Ovary (tissue), 9 donors: ENCODE data around the gene ZNF576. TPM values are rescaled to one million over a fixed set of nuclear protein-coding genes. Genes with fewer than 3 reads are reported as not detected.

Source experiments
- DNase-seq, 5 donors: peaks; one replicate each; pipeline ENCODE4 v3.0.0-alpha.2; 2019 to 2020
- H3K27ac ChIP-seq, 2 donors: fragments of 200-600 bp; one replicate each; pipeline versions ENCODE4 v1.5.1 to v1.8.0; 2019 to 2022
- H3K27me3 ChIP-seq: fragments of 200-600 bp; one replicate; pipeline ENCODE4 v1.8.0; 2022
- H3K36me3 ChIP-seq: fragments of 200-600 bp; sonication (generic); one replicate; pipeline ENCODE4 v1.5.1; 2019
- H3K4me1 ChIP-seq: one replicate; pipeline ENCODE4 v1.8.1; 2013; ENCODE audit warnings: mild to moderate bottlenecking, moderate library complexity; ENCODE audit not compliant: insufficient read depth
- H3K4me3 ChIP-seq: fragments of 200-600 bp; sonication (generic); one replicate; pipeline ENCODE4 v1.5.1; 2017
- H3K9me3 ChIP-seq, 2 donors: fragments of 200-600 bp in 1 of 2; sonication (generic) in 1 of 2; one replicate each; pipeline versions ENCODE4 v1.5.1 to v1.8.1; 2013 to 2019; ENCODE audit warnings: mild to moderate bottlenecking in 1 of 2, moderate library complexity in 1 of 2
- EP300 ChIP-seq: sonication (generic); formaldehyde crosslinking; IDR thresholded peaks from one replicate; pipeline ENCODE4 v1.6.1; 2017; ENCODE audit warnings: antibody characterized with exemption
- POLR2A ChIP-seq: fragments of 450-650 bp; IDR thresholded peaks from one replicate; pipeline ENCODE4 v1.6.1; 2017; ENCODE audit warnings: antibody characterized with exemption, mild to moderate bottlenecking, moderate library complexity
- WGBS, 3 donors: extraction: QIAGEN DNeasy Blood & Tissue Kit in 1 of 3; methylation state at CpG; one replicate each; pipeline versions ENCODE4 v1.1.5 to v1.1.7; 2013 to 2017; 5-methylcytosine and 5-hydroxymethylcytosine counted together
- intact Hi-C, 4 donors: fragments of 100-400 bp; cut with DNase I; formaldehyde crosslinking; loops; one replicate each; pipeline versions ENCODE4 v1.11.0 to v1.15.1; 2022 to 2023
- polyA plus RNA-seq, 2 donors: library from polyadenylated mRNA; stranded (reverse); fragments of 200-250 nt in 1 of 2; fragments of 350-450 nt in 1 of 2; fragmentation: Illumina TruSeq in 1 of 2; extraction: RNeasy Lipid Tissue Mini Kit (QIAGEN cat#74804) in 1 of 2; gene quantifications; one replicate each; pipeline ENCODE4 v1.2.3, GENCODE V29; 2013 to 2014
- total RNA-seq, 7 donors: library from RNA; depleted of rRNA in 2 of 7; stranded (reverse); fragments of >200 nt in 2 of 7; fragmentation: NEBNext Ultra II Directional in 3 of 7; extraction: Animal tissue kit (Norgen Biotek cat#: 25700) in 3 of 7; gene quantifications; one replicate each; pipeline versions ENCODE4 v1.1.0 to v1.2.4, GENCODE V29; 2016 to 2023
- TF ChIP-seq, protein P1 (sequence below), 3 donors: fragments of 450-650 bp in 2 of 3; fragments of 200-600 bp in 1 of 3; IDR thresholded peaks; one replicate each; pipeline versions ENCODE4 v1.5.1 to v1.8.0; 2016 to 2022; ENCODE audit warnings: antibody characterized with exemption in 3 of 3, mild to moderate bottlenecking in 1 of 3
- donor health status: DM: no; HTN: no; CAD: no; lungs with moderate emphysema.
- donor health status: DM: no; HTN: no; CAD: no.
- donor health status: Bipolar disorder and iron deficiency.
- donor health status: DM: yes; HTN: yes; CAD: no.
- donor health status: DM: no; HTN: no; CAD: no.
- donor health status: DM: yes; HTN: yes; CAD: no.

ZNF576 gene
- total and polyA plus RNA-seq, 9 donors = 8.6 to 22.4 (median 16.6) TPM

GRCh38 chr19:43572171-43572588 is 24.2 kb upstream of the ZNF576 start:
- Histone ChIP-seq H3K4me1 (peaks cover 9% of the 10 kb centered on the region), H3K9me3 (no peaks in the 10 kb centered on the region), H3K27me3 (no peaks in the 10 kb centered on the region), H3K36me3 (no peaks in the 10 kb centered on the region), H3K4me3 (no peak overlapping the region), H3K27ac (no peak overlapping the region)
- intact Hi-C loops = no loop called here
- WGBS, 3 donors = 88 to 91% (median 90%) methylated on average over 3 of the region's 3 CpGs
- no peak for DNase-seq
- TF ChIP-seq POLR2A = no peak
- no peak for TF ChIP-seq EP300
- TF ChIP-seq, protein P1, sequence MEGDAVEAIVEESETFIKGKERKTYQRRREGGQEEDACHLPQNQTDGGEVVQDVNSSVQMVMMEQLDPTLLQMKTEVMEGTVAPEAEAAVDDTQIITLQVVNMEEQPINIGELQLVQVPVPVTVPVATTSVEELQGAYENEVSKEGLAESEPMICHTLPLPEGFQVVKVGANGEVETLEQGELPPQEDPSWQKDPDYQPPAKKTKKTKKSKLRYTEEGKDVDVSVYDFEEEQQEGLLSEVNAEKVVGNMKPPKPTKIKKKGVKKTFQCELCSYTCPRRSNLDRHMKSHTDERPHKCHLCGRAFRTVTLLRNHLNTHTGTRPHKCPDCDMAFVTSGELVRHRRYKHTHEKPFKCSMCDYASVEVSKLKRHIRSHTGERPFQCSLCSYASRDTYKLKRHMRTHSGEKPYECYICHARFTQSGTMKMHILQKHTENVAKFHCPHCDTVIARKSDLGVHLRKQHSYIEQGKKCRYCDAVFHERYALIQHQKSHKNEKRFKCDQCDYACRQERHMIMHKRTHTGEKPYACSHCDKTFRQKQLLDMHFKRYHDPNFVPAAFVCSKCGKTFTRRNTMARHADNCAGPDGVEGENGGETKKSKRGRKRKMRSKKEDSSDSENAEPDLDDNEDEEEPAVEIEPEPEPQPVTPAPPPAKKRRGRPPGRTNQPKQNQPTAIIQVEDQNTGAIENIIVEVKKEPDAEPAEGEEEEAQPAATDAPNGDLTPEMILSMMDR (IDR thresholded peaks at IDR 0.05) = no peak

GRCh38 chr19:43574424-43575155 is 21.8 kb upstream of the ZNF576 start:
- Histone ChIP-seq H3K36me3 (no peaks in the 10 kb centered on the region), H3K27ac (peak overlapping the region; percentile 39 to 65), H3K27me3 (no peaks in the 10 kb centered on the region), H3K4me3 (peak overlapping the region; percentile 91), H3K4me1 (peaks cover 9% of the 10 kb centered on the region), H3K9me3 (no peaks in the 10 kb centered on the region)
- intact Hi-C loops = no loop called here
- WGBS, 3 donors = 23 to 26% (median 25%) methylated on average over 12 of the region's 12 CpGs
- no peak for TF ChIP-seq EP300
- no peak for TF ChIP-seq POLR2A
- TF ChIP-seq, protein P1 (IDR thresholded peaks at IDR 0.05) = no peak
- peak; percentile 18 to 57 (median 47) for DNase-seq

GRCh38 chr19:43575156-43575950 is 21.0 kb upstream of the ZNF576 start, which contains the start of the genes PINLYP and XRCC1:
TSS of gene PINLYP (plus strand) at chr19:43575801. CDS start at chr19:43577192, 1,391 bp downstream.
TSS of gene XRCC1 (minus strand) at chr19:43575527. CDS start at chr19:43575458, 69 bp downstream.
- WGBS, 3 donors = 0 to 1% (median 0%) methylated on average over 41 to 51 of the region's 51 CpGs
- Histone ChIP-seq H3K9me3 (no peaks in the 10 kb centered on the region), H3K4me3 (peak within 1 kb of the TSS; percentile 91), H3K27me3 (no peaks in the 10 kb centered on the region), H3K4me1 (peaks cover 11% of the 10 kb centered on the region), H3K36me3 (no peaks in the 10 kb centered on the region), H3K27ac (peak within 1 kb of the TSS; percentile 39 to 65)
- intact Hi-C loops = no loop called here
- TF ChIP-seq POLR2A (peak; percentile 38), EP300 (no peak)
- DNase-seq = peak; percentile 97 to 99 (median 98)

DNA sequence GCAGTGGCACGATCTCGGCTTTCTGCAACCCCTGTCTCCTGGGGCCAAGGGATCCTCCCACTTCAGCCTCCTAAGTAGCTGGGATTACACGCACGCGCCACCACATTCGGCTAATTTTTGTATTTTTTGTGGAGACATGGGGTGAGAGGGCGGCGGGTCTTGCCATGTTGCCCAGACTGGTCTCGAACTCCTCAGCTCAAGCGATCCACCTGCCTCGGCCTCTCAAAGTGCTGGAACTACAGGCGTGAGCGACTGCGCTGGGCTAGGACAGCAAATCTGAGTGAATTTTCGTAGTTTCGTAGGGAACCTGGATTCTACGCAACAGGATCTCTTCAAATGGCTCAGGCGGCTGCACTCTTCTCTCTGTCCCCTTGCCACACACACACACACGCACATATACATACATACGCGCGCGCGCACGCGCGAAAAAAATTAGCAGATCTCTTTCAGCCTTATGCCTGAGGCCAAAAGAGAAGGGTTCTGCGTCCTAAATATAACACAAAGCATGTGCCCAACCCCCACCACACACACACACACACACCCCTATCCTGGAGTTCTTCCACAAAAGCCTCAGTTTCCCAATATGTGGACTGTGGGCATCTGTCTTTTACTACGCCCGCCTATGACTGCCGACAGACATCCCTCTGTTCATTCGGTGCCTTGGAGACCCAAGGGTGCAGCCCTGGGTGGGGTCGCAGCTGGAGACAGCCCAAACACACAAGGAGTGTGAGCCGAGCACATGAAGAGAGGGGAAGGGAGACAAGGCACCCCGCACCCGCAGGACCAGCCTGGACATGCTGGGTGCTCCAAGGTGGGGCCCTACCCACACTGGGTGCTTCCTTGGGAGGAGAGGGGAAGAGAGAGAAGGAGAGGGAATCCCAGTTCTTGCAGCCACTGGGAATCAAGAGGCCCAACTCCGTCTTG is 20.2 kb upstream of the ZNF576 start:
- H3K4me1 ChIP-seq = peaks cover 13% of the 10 kb centered on the region
- intact Hi-C loops = no loop called here
- TF ChIP-seq, protein P1 (IDR thresholded peaks at IDR 0.05) = no peak
- TF ChIP-seq EP300 (no peak), POLR2A (no peak)
- no peaks in the 10 kb centered on the region for H3K9me3 ChIP-seq
- WGBS, 3 donors = 67 to 77% (median 73%) methylated on average over 37 of the region's 37 CpGs
- H3K27ac ChIP-seq = peak overlapping the region in 1 of 2 donors; percentile 58
- H3K4me3 ChIP-seq = peak overlapping the region; percentile 38
- H3K27me3 ChIP-seq = no peaks in the 10 kb centered on the region
- no peaks in the 10 kb centered on the region for H3K36me3 ChIP-seq
- DNase-seq = peak; percentile 26 to 60 (median 54)
